ENCODE results near the gene PNPT1.

DNA sequence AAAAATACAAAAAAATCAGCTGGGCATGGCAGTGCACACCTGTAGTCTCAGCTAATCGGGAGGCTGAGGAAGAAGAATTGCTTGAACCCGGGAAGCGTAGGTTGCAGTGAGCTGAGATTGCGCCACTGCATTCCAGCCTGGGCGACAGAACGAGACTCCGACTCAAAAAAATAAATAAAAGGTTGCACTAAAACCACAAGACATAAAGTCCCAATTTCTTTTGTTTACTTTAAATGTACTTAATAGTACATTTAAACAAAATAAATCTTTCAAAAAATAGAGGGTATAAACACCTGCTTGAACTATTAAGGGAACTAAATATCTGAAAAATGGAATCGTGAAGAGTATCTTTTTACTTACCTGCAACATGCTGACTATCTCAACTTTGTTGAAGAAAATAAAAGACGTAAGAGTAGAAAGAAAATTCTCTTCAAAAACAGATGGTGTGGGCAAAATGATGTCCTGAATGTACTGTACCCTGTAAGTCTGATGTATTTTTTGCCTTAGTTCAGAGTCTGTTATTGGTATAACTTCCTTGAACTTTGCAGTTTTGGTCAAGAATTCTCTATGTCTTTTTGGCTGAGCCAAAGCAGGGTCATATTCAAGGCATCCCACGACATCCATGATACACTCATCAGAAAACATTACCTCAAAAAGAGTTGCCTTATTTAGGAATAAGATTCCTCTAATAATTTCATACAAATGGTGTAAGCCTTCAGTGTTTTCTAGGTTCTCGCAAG, 95.4 kb downstream of the PNPT1 start:
- TF ChIP-seq, protein P1, sequence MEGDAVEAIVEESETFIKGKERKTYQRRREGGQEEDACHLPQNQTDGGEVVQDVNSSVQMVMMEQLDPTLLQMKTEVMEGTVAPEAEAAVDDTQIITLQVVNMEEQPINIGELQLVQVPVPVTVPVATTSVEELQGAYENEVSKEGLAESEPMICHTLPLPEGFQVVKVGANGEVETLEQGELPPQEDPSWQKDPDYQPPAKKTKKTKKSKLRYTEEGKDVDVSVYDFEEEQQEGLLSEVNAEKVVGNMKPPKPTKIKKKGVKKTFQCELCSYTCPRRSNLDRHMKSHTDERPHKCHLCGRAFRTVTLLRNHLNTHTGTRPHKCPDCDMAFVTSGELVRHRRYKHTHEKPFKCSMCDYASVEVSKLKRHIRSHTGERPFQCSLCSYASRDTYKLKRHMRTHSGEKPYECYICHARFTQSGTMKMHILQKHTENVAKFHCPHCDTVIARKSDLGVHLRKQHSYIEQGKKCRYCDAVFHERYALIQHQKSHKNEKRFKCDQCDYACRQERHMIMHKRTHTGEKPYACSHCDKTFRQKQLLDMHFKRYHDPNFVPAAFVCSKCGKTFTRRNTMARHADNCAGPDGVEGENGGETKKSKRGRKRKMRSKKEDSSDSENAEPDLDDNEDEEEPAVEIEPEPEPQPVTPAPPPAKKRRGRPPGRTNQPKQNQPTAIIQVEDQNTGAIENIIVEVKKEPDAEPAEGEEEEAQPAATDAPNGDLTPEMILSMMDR (IDR thresholded peaks at IDR 0.05; ENCODE audit: poor library complexity, severe bottlenecking): no peak
- TF ChIP-seq, protein P2, sequence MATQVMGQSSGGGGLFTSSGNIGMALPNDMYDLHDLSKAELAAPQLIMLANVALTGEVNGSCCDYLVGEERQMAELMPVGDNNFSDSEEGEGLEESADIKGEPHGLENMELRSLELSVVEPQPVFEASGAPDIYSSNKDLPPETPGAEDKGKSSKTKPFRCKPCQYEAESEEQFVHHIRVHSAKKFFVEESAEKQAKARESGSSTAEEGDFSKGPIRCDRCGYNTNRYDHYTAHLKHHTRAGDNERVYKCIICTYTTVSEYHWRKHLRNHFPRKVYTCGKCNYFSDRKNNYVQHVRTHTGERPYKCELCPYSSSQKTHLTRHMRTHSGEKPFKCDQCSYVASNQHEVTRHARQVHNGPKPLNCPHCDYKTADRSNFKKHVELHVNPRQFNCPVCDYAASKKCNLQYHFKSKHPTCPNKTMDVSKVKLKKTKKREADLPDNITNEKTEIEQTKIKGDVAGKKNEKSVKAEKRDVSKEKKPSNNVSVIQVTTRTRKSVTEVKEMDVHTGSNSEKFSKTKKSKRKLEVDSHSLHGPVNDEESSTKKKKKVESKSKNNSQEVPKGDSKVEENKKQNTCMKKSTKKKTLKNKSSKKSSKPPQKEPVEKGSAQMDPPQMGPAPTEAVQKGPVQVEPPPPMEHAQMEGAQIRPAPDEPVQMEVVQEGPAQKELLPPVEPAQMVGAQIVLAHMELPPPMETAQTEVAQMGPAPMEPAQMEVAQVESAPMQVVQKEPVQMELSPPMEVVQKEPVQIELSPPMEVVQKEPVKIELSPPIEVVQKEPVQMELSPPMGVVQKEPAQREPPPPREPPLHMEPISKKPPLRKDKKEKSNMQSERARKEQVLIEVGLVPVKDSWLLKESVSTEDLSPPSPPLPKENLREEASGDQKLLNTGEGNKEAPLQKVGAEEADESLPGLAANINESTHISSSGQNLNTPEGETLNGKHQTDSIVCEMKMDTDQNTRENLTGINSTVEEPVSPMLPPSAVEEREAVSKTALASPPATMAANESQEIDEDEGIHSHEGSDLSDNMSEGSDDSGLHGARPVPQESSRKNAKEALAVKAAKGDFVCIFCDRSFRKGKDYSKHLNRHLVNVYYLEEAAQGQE (IDR thresholded peaks at IDR 0.05; ENCODE audit: borderline replicate concordance): no peak
- no peak for TF ChIP-seq EZH2 (IDR thresholded peaks at IDR 0.05; ENCODE audit: borderline replicate concordance, insufficient read depth, low read length, poor library complexity, severe bottlenecking)
- TF ChIP-seq RAD21 (conservative IDR thresholded peaks at IDR 0.05): no peak
- no peak for TF ChIP-seq MXI1 (conservative IDR thresholded peaks at IDR 0.05; ENCODE audit: poor library complexity, severe bottlenecking)
